SH-SY5Y (cell line): ENCODE data around the gene PLEKHB2.

Experiments used
- GATA2 ChIP-seq: IDR thresholded peaks from 2 replicates; pipeline ENCODE4 v1.6.1; 2011; ENCODE audit warnings: mild to moderate bottlenecking, low read depth, low read length
- GATA3 ChIP-seq: IDR thresholded peaks from 2 replicates; pipeline ENCODE4 v1.6.1; 2011; ENCODE audit warnings: low read depth, mild to moderate bottlenecking, low read length, moderate library complexity

DNA sequence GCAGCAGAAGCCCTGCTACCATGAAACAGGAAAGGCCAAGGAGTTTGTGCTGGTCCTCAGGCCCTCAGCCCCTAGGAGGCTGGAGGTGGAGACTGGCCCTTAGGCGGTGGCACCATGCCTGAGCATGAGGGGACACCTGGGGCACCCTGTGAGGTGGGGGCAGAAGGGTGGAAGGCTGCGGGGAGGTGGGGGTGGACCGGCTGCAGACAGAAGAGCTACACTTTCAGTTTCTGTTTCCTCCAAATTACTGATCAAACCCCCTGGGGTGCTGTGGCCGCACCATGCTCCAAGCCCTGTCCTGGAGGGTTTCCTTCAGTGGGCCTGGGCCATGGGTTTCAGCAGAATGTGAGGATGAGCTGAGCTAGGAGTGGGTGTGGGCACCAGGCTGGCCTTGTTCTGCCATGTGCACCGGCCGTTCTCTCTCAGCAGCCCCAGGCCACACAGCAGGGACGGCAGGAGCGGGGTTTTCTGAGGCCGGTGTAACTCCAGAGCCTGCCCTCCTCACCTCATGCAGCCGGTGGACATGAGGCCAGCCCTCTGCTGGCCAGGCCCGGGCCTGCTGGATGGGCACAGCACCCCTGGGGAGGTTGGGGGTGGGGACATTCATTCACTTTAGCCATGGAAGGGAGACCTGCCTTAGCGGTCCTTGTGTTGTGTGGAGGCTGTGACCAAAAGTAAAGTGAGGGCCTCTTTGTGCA lies 51.5 kb downstream of the PLEKHB2 start:
- TF ChIP-seq GATA3 (no peak), GATA2 (no peak)
